Stimulated activated naive CD8-positive, alpha-beta T cell treated with anti-CD3 and anti-CD28 coated beads, Interleukin-15, Interleukin-2, amounts not matched to agents 100 ng/mL and 50 ng/mL, for 24 hours (primary cell): ENCODE data around the gene ATXN1.
"Not testable (repeated sequence)": the region's sequence is repeated elsewhere in the genome, so short reads cannot be mapped to it uniquely, and the experiment has no call there.

Experiments used
- H3K27ac Mint-ChIP-seq: one replicate; pipeline ENCODE4 v1.8.0; 2021; ENCODE audit warnings: mild to moderate bottlenecking, mixed read lengths
- H3K27me3 Mint-ChIP-seq: one replicate; pipeline ENCODE4 v1.8.0; 2021; ENCODE audit warnings: mixed read lengths
- H3K36me3 Mint-ChIP-seq: one replicate; pipeline ENCODE4 v1.8.0; 2021; ENCODE audit warnings: low read depth, mixed read lengths
- H3K4me1 Mint-ChIP-seq: one replicate; pipeline ENCODE4 v1.8.0; 2021; ENCODE audit warnings: low read depth, mixed read lengths
- H3K4me3 Mint-ChIP-seq: one replicate; pipeline ENCODE4 v1.8.0; 2021; ENCODE audit warnings: mild to moderate bottlenecking, mixed read lengths
- H3K9me3 Mint-ChIP-seq: one replicate; pipeline ENCODE4 v1.8.0; 2021; ENCODE audit warnings: mixed read lengths

The ATXN1 gene

DNA sequence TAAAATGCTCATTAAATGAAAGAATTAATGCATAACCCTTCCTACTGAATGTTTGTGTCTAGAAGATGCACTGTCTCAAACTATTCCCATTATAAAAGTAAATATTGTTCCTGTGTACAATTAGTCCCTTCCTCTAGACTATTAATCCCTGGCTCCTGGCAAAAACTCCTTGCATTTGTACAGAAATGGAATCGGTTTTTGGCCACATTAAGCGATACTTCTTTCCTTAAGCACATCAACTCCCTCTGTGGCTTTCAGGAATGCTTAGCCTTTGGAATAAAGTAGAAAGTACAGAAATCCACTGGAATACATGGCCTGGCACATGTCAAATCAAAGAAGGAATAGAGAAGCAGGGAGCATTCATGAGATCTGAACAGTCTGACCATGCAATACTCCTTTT, 343.1 kb downstream of the ATXN1 start:
- no peaks in the 10 kb centered on the region for H3K27me3 Mint-ChIP-seq
- H3K36me3 Mint-ChIP-seq = no peaks in the 10 kb centered on the region
- no peak overlapping the region for H3K27ac Mint-ChIP-seq
- no peak overlapping the region for H3K4me3 Mint-ChIP-seq
- H3K4me1 Mint-ChIP-seq = peaks cover 64% of the 10 kb centered on the region
- no peaks in the 10 kb centered on the region for H3K9me3 Mint-ChIP-seq

- Mint-ChIP-seq H3K4me3 (no peak overlapping the region), H3K9me3 (no peaks in the 10 kb centered on the region), H3K4me1 (peaks cover 58% of the 10 kb centered on the region), H3K27ac (peak overlapping the region; percentile 50), H3K27me3 (no peaks in the 10 kb centered on the region), H3K36me3 (no peaks in the 10 kb centered on the region)
These were observed 345.6 kb downstream of the ATXN1 start for GRCh38 chr6:16415677-16416076.

- Mint-ChIP-seq H3K4me3 (peak overlapping the region; percentile 45), H3K27ac (peak overlapping the region; percentile 69), H3K27me3 (no peaks in the 10 kb centered on the region), H3K36me3 (no peaks in the 10 kb centered on the region), H3K9me3 (no peaks in the 10 kb centered on the region), H3K4me1 (peaks cover 55% of the 10 kb centered on the region)
These were observed 347.1 kb downstream of the ATXN1 start for GRCh38 chr6:16414205-16414604.

DNA sequence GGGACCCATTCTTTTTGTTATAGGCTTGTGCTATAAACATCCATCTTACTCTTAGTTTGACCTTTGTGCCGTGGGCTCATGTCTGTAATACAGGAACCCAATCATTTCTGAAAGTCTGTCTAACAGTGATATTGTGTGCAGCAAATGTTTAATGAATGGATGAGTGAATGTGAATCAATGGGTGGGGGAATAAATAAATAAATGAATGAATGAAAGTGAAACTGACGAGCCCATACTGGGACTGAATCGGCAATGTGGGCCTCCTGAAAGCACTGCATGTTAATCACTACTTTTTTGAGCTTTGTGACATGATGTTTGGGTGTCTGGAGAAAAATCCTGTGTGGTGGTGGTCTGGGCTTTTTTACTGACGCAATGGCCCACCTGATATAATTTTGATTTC, 347.9 kb downstream of the ATXN1 start:
- Mint-ChIP-seq H3K4me1 (peaks cover 59% of the 10 kb centered on the region), H3K4me3 (peak overlapping the region; percentile 45), H3K27ac (peak overlapping the region; percentile 69), H3K9me3 (no peaks in the 10 kb centered on the region), H3K36me3 (no peaks in the 10 kb centered on the region), H3K27me3 (no peaks in the 10 kb centered on the region)

GRCh38 chr6:16412982-16413381, 348.3 kb downstream of the ATXN1 start:
- Mint-ChIP-seq H3K4me1 (peaks cover 59% of the 10 kb centered on the region), H3K4me3 (peak overlapping the region; percentile 45), H3K9me3 (no peaks in the 10 kb centered on the region), H3K36me3 (no peaks in the 10 kb centered on the region), H3K27me3 (no peaks in the 10 kb centered on the region), H3K27ac (peak overlapping the region; percentile 69)

- Mint-ChIP-seq H3K4me3 (no peak overlapping the region), H3K36me3 (no peaks in the 10 kb centered on the region), H3K27ac (peak overlapping the region; percentile 69), H3K9me3 (no peaks in the 10 kb centered on the region), H3K27me3 (no peaks in the 10 kb centered on the region), H3K4me1 (peaks cover 59% of the 10 kb centered on the region)
These were observed 349.1 kb downstream of the ATXN1 start for GRCh38 chr6:16412171-16412570.

DNA sequence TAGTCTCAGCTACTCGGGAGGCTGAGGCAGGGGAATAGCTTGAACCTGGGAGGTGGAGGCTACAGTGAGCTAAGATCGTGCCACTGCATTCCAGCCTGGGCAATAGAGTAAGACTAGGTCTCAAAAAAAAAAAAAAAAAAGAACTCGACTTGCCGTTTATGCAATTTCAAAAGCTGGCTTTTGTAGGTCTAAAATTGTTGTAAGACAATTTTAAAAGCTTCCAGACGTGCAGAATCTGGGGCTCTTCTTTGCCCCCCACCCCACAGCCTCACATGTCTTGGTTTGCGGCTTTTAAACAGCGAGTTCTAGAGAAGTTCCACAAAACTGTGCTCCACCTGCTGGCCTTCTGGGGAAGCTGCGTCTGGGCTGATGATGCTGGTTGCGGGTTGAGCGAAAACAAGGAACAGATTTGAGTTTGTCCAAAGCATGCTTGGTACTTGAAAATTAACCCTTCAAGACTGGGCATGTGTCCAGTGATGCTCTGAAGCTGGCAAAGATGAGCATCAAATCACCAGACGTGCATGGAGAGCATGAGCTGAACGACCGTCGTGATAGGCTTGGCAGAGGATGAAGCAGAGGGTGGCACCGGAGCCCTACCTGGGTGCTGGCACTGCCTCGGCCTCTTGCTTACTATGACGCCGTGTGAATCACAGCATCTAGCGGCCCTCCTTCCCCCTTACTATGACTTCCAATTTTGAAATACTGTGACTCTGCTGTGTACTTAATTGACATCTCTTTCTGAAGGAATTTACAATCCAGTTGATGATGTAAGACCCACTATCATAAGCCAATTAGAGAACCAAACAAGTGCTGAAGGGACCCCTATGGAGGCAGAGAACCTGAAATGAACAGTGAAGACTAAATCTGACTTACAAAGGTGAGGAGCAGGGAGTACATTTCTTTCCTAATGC, 351.5 kb downstream of the ATXN1 start:
- peaks cover 52% of the 10 kb centered on the region for H3K4me1 Mint-ChIP-seq
- no peak overlapping the region for H3K4me3 Mint-ChIP-seq
- no peaks in the 10 kb centered on the region for H3K27me3 Mint-ChIP-seq
- H3K9me3 Mint-ChIP-seq = no peaks in the 10 kb centered on the region
- no peaks in the 10 kb centered on the region for H3K36me3 Mint-ChIP-seq
- peak overlapping the region; percentile 22 for H3K27ac Mint-ChIP-seq

- Mint-ChIP-seq H3K4me3 (no peak overlapping the region), H3K4me1 (peaks cover 52% of the 10 kb centered on the region), H3K27me3 (no peaks in the 10 kb centered on the region), H3K27ac (no peak overlapping the region), H3K9me3 (no peaks in the 10 kb centered on the region), H3K36me3 (no peaks in the 10 kb centered on the region)
These were observed 352.5 kb downstream of the ATXN1 start for GRCh38 chr6:16408766-16409165.

GRCh38 chr6:16406966-16407365, 354.3 kb downstream of the ATXN1 start:
- Mint-ChIP-seq H3K27ac (no peak overlapping the region), H3K27me3 (no peaks in the 10 kb centered on the region), H3K4me3 (no peak overlapping the region), H3K9me3 (no peaks in the 10 kb centered on the region), H3K36me3 (peaks cover 5% of the 10 kb centered on the region), H3K4me1 (peaks cover 44% of the 10 kb centered on the region)

- not testable (repeated sequence) for H3K36me3 Mint-ChIP-seq, H3K27me3 Mint-ChIP-seq, H3K4me3 Mint-ChIP-seq, H3K27ac Mint-ChIP-seq, H3K9me3 Mint-ChIP-seq
- H3K4me1 Mint-ChIP-seq = peaks cover 44% of the 10 kb centered on the region
These were observed 354.7 kb downstream of the ATXN1 start for GRCh38 chr6:16406538-16406937.

GRCh38 chr6:16405375-16405774, 355.9 kb downstream of the ATXN1 start:
- H3K4me3 Mint-ChIP-seq = no peak overlapping the region
- H3K27ac Mint-ChIP-seq = no peak overlapping the region
- H3K4me1 Mint-ChIP-seq = peaks cover 43% of the 10 kb centered on the region
- H3K27me3 Mint-ChIP-seq = no peaks in the 10 kb centered on the region
- H3K9me3 Mint-ChIP-seq = no peaks in the 10 kb centered on the region
- H3K36me3 Mint-ChIP-seq = peaks cover 15% of the 10 kb centered on the region

GRCh38 chr6:16404456-16404855, 356.8 kb downstream of the ATXN1 start:
- Mint-ChIP-seq H3K9me3 (no peaks in the 10 kb centered on the region), H3K36me3 (peaks cover 19% of the 10 kb centered on the region), H3K27ac (no peak overlapping the region), H3K27me3 (no peaks in the 10 kb centered on the region), H3K4me1 (peaks cover 35% of the 10 kb centered on the region), H3K4me3 (no peak overlapping the region)

DNA sequence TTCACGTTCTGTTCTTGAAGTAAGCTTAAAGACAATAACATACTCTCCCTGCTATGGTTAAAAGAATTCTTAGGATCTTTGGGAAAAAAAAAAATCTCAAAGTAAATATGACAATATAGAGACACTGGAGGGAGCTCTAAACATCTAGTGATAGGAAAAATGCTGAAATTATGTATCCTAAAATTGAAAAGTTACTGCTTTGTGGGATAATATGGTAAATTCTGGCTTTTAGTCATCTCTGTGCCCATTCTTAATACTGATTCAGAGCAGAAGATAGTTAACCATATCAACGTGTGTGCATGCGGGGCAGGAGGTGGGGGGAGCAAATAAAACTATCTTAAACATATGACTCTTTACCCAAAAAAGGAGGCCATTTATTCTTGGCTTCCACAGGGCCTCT, 357.4 kb downstream of the ATXN1 start:
- H3K4me3 Mint-ChIP-seq = no peak overlapping the region
- H3K27ac Mint-ChIP-seq = peak overlapping the region; percentile 0
- H3K4me1 Mint-ChIP-seq = peaks cover 30% of the 10 kb centered on the region
- no peaks in the 10 kb centered on the region for H3K9me3 Mint-ChIP-seq
- peaks cover 19% of the 10 kb centered on the region for H3K36me3 Mint-ChIP-seq
- H3K27me3 Mint-ChIP-seq = no peaks in the 10 kb centered on the region

DNA sequence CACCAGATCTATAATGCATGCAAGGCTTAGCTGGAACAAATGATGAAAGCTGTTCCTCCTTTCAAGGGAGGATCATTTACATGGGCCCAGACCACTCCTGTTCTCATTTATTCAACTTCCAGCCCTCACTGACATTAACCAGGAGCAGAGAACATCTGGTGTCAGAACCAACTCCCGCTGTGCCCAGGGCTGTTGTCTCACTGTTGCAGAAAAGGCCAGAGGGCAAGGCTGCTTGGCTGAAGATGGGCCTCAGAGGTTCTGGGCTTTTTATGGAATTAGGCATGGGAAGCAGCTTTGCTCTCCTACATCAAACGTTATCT, 358.7 kb downstream of the ATXN1 start:
- H3K27ac Mint-ChIP-seq = peak overlapping the region; percentile 77
- no peak overlapping the region for H3K4me3 Mint-ChIP-seq
- no peaks in the 10 kb centered on the region for H3K9me3 Mint-ChIP-seq
- H3K27me3 Mint-ChIP-seq = no peaks in the 10 kb centered on the region
- peaks cover 19% of the 10 kb centered on the region for H3K36me3 Mint-ChIP-seq
- H3K4me1 Mint-ChIP-seq = peaks cover 35% of the 10 kb centered on the region

GRCh38 chr6:16400248-16400760, 361.0 kb downstream of the ATXN1 start:
- Mint-ChIP-seq H3K27ac (peak overlapping the region; percentile 63), H3K36me3 (peaks cover 24% of the 10 kb centered on the region), H3K4me3 (no peak overlapping the region), H3K4me1 (peaks cover 41% of the 10 kb centered on the region), H3K9me3 (no peaks in the 10 kb centered on the region), H3K27me3 (no peaks in the 10 kb centered on the region)

DNA sequence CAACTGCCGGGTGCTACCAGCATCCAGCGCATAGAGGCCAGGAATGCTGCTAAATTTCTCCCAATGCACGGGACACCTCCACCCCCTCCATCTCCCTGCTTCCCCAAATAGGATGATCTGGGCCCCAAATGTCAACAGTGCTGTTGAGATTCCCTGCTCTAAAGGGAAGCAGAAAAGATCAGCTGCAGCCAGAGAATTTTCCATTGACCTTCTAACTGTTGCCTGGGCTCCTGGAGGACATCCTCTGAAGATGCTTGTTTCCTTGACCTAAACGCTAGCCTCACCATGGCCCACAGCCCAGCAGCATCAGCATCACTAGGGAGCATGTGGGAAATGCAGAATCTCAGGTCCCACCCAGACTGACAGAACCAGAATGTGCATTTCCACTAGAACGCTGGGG, 361.6 kb downstream of the ATXN1 start:
- H3K36me3 Mint-ChIP-seq = peaks cover 26% of the 10 kb centered on the region
- H3K4me3 Mint-ChIP-seq = no peak overlapping the region
- peaks cover 38% of the 10 kb centered on the region for H3K4me1 Mint-ChIP-seq
- H3K27me3 Mint-ChIP-seq = no peaks in the 10 kb centered on the region
- no peaks in the 10 kb centered on the region for H3K9me3 Mint-ChIP-seq
- H3K27ac Mint-ChIP-seq = no peak overlapping the region
